T-helper 17 cell (primary cell): ENCODE measurements around the gene ASB13. TPM values are rescaled to one million over a fixed set of nuclear protein-coding genes. Genes with fewer than 3 reads are reported as not detected.

Experiments
- ATAC-seq: fragments of 150-1000 bp; cut with Tn5 transposase; 2 replicates; pipeline ENCODE4 v1.10.0; 2021; ENCODE audit warnings: mild to moderate bottlenecking, moderate library complexity
- DNase-seq, 3 donors: peaks; one replicate each; pipeline versions ENCODE4 v3.0.0 to v3.0.0-alpha.2; 2020 to 2021
- H3K9me3 ChIP-seq: one replicate; pipeline ENCODE4 v1.7.0; 2013; ENCODE audit warnings: low read length, mild to moderate bottlenecking; ENCODE audit not compliant: control insufficient read depth, poor library complexity, severe bottlenecking
- H3K27ac Mint-ChIP-seq: one replicate; pipeline ENCODE4 v1.8.0; 2022; ENCODE audit warnings: mild to moderate bottlenecking, moderate library complexity, mixed read lengths
- H3K27me3 Mint-ChIP-seq: one replicate; pipeline ENCODE4 v1.8.0; 2022; ENCODE audit warnings: mixed read lengths
- H3K36me3 Mint-ChIP-seq: one replicate; pipeline ENCODE4 v1.8.0; 2022; ENCODE audit warnings: low read depth, mixed read lengths
- H3K4me1 Mint-ChIP-seq: one replicate; pipeline ENCODE4 v1.8.0; 2022; ENCODE audit warnings: mild to moderate bottlenecking, mixed read lengths
- H3K4me3 Mint-ChIP-seq: one replicate; pipeline ENCODE4 v1.8.0; 2022; ENCODE audit warnings: mild to moderate bottlenecking, moderate library complexity, mixed read lengths
- total RNA-seq, 4 donors: library from RNA in 2 of 4; stranded (reverse) in 2 of 4; gene quantifications; one replicate each; pipeline ENCODE4 v1.2.3 and lab custom pipeline; 2022 to 2026

ASB13 gene
- total RNA-seq, 2 donors from 2014 or later = 6.0 to 11.6 TPM

DNA sequence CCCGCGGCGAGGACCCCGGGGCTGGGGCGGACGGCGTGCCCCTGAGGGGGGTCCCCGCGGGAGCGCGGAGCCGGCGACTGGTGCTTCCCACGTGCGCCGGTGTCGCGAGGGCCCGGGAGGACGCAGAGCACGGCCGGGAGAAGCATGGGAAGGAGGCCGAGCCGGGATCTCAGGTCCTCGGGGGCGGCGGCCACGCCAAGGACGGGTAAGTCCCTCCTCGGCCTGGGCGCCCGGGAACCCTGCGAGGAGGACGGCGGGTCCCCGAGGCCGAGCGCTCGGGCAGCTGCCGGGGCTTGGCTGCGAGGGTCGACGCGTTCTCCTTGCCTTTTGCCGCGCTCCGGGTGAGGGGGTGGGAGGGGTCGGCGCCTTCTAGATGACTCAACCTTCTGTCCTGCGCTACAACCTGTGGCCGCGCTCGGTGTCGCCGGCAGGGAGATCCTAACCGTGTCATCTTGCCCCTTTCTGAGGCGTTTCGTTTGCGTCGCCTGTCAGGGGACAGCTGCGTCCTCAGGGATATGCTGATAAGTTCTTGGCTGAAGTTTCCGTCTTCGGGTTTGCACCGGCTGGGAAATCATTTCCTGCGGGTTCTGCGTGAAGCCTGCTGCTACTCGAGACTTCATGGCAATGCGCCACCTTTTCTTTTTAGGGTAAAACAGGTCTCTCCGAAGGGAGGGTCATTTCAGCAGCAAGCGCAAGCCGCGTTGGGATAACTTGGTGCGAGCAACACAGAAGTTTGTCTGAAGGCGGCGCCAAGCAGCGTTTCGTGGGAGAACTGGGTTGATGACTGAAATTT lies 18.8 kb upstream of the ASB13 start:
- ATAC-seq (peak; percentile 71), DNase-seq (peak; percentile 35 to 65 (median 58))
- H3K9me3 ChIP-seq = no peaks in the 10 kb centered on the region
- H3K4me3 Mint-ChIP-seq = peak overlapping the region; percentile 97
- peaks cover 2% of the 10 kb centered on the region for H3K36me3 Mint-ChIP-seq
- H3K27me3 Mint-ChIP-seq = no peaks in the 10 kb centered on the region
- H3K27ac Mint-ChIP-seq = peak overlapping the region; percentile 96
- H3K4me1 Mint-ChIP-seq = peaks cover 32% of the 10 kb centered on the region

DNA sequence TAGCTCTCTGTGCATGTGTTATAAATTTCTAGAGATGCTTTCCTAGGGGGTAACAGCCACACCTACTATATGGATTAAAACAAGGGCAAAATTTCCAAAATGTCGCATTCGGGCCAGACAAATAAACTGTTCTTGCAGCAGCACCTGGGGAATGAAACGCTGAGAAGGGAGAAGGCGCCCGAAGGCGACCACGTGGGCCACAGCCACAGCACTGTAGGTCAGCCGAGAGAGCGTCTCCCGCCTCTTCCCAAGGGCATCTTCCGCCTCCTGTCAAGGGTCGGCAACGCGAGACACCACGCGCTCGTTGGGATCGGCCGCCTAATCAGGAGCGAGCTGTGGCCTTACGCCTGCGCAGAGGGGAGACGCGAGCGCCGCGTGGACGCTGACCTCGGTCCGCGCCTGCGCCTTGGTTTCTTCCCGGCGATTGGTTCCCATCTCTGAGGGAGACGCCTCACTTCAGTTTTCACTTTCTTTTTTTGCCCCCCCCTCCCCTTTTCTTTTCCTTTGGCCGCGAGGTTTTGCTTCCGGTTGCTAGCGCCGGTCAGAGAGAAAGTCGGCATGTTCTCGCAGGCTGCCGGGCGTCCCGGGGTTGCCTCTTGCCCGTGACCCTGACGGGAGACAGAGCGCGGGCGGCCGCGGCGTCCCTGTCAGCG lies 18.0 kb upstream of the ASB13 start, which contains the start of gene TASOR2:
Gene TASOR2, plus strand, starts transcription at position 521 of the 653 bp plus-strand sequence. CDS start 35,805 bp downstream, outside the sequence.
- Mint-ChIP-seq H3K36me3 (peaks cover 2% of the 10 kb centered on the region), H3K4me3 (peak within 1 kb of the TSS; percentile 97), H3K27me3 (peaks cover 4% of the 10 kb centered on the region), H3K27ac (peak within 1 kb of the TSS; percentile 96), H3K4me1 (peaks cover 30% of the 10 kb centered on the region)
- peak; percentile 85 for ATAC-seq
- H3K9me3 ChIP-seq = no peaks in the 10 kb centered on the region
- DNase-seq = peak; percentile 93 to 96 (median 95)

DNA sequence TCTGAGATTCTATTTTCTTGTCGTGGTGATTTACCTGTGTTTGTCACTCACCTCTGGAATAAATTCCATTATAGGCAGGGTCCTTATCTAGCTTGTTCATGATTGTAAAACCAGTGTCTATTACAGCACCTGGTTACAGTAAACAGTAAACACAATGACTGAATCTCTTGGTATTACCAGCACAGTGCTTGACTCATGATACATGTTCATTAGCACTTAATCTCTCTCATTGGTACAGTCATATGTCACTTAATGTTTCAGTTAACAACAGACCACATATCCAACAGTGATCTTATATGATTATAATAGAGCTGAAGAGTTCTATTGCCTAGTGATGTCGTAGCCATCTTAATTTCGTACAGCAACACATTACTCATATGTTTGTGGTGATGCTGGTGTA lies 16.7 kb upstream of the ASB13 start:
- no peaks in the 10 kb centered on the region for H3K9me3 ChIP-seq
- ATAC-seq (no peak), DNase-seq (no peak)
- H3K4me1 Mint-ChIP-seq = peaks cover 22% of the 10 kb centered on the region
- peaks cover 5% of the 10 kb centered on the region for H3K36me3 Mint-ChIP-seq
- peak overlapping the region; percentile 47 for H3K27ac Mint-ChIP-seq
- H3K4me3 Mint-ChIP-seq = no peak overlapping the region
- H3K27me3 Mint-ChIP-seq = peaks cover 17% of the 10 kb centered on the region

DNA sequence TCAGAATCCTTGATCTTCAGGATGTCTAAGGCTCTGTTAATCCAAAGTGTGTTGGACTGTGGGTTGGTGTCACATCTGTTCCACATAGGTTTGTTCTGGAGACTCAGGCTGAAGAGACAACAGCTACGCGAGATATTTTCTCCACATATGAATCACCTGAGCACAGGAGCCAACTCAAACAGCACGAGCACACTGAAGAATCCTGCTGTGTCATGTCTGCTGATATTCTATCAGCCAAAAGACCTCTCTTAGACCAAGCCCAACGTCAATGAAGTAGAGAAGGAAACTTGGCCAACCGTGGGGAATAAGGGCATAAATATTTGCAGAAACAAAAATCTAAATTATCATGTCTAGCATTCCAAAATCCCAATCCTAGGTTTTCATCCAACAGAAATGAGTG lies 15.5 kb upstream of the ASB13 start:
- Mint-ChIP-seq H3K27ac (no peak overlapping the region), H3K4me1 (peaks cover 22% of the 10 kb centered on the region), H3K36me3 (peaks cover 6% of the 10 kb centered on the region), H3K4me3 (no peak overlapping the region), H3K27me3 (peaks cover 28% of the 10 kb centered on the region)
- DNase-seq (no peak), ATAC-seq (no peak)
- H3K9me3 ChIP-seq = no peaks in the 10 kb centered on the region

DNA sequence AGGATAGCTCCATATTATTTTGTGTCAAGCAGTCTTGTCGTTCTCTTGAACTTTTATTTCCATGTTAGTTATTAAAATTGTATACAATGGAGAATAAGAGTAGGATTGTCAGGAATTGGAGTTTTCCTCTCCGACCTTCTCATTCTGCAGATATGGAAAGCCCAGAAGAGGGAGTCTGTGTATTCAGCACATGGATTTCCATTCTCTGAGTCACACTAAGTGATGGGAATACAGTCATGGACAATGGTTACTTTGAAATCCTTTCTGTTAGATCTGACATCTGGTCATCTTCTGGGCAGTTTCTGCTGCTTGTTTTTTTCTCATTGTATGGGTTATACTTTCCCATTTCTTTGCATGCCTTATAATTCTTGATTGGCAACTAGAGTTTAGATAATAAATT lies 13.2 kb upstream of the ASB13 start:
- Mint-ChIP-seq H3K27me3 (peaks cover 34% of the 10 kb centered on the region), H3K36me3 (peaks cover 6% of the 10 kb centered on the region), H3K27ac (no peak overlapping the region)

DNA sequence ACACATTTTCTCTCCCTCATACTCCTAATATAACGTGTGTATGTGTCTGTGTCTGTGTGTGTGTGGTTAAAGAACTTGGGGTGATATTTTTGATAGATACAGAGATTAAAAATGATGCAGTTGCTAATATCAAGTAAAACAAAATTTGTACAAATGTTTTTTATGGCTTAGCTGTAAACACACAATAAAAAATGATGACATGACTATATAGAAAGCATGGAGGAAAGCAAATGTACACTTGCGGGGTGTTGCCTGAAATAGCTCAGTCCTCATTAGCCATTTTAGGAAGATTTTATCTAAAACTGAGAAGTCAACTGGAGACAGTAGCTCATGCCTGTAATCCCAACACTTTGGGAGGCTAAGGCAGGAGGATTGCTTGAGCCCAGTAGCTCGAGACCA lies 12.6 kb upstream of the ASB13 start:
- Mint-ChIP-seq H3K4me1 (peaks cover 6% of the 10 kb centered on the region), H3K27me3 (peaks cover 34% of the 10 kb centered on the region), H3K36me3 (peaks cover 6% of the 10 kb centered on the region), H3K27ac (no peak overlapping the region), H3K4me3 (no peak overlapping the region)
- DNase-seq (no peak), ATAC-seq (no peak)
- no peaks in the 10 kb centered on the region for H3K9me3 ChIP-seq

More for the DNA sequence above, 13.2 kb upstream of the ASB13 start:
- Mint-ChIP-seq H3K4me3 (no peak overlapping the region), H3K4me1 (peaks cover 10% of the 10 kb centered on the region)
- no peak for DNase-seq
- H3K9me3 ChIP-seq = no peaks in the 10 kb centered on the region
- no peak for ATAC-seq

DNA sequence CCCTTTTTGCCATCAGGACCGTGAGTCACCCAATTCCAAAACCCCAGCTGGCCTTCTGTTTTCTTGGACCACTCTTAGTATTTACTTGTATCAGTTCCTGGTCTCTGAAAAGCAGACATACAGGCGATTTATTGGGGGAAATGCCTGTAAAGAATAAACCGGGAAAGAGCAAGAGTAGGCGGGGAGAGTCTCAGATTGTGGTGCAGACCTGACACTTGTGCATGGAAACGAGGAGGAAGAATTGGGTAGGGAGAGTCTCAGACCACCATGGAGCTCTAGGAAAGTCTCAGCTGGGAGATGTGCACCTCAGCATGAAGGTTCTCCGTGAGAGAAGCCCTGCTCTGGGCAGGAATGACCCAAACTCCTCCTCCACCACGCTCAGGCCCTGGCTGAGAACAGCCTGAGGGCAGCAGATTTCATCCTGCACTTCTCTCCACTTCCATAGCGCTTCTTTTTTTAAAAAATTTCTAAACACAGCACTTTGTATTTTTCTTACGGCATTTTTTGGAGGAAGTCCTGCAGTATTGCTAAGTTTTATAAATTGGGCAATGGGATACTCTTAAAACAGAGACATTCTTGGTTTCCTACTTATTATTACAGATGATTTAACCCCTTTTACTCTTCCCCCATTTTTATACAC lies 12.1 kb upstream of the ASB13 start:
- no peak for DNase-seq
- H3K9me3 ChIP-seq = no peaks in the 10 kb centered on the region
- Mint-ChIP-seq H3K4me3 (no peak overlapping the region), H3K27ac (no peak overlapping the region), H3K36me3 (peaks cover 6% of the 10 kb centered on the region), H3K27me3 (peaks cover 34% of the 10 kb centered on the region), H3K4me1 (peaks cover 3% of the 10 kb centered on the region)
- ATAC-seq = no peak

DNA sequence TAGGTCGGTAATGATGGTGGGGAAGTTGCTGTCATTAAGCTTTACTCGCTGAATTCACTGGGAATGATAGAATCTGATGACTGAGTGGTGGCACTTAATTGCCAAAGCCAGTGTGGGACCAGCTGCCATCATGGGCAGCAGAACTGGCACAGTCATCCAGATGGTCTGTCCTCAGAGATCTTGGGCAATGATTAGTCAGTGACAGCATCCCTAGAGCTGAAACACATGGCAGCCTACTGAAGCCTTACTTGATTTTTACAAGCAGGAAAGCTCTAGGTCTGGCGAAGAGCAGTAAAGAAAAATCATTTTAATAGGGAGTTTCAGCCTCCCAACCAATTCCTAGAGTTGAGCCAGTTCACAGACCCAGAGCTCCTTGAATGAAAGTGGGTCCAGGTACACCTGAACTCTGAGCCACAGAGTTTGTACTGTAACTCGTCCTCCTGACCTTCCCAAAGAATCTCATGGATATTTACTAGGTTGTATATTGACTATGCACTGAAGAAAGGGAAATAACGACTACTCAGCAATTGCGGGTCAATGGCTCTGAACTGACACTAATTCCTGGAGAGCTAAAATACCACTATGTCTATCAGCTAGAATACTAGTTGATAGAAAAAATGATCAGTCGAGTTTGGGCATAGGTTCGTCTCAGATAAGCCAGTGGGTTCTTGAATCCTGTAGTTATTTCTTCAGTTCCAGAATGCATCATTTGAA lies 4.4 kb upstream of the ASB13 start:
- Mint-ChIP-seq H3K27ac (no peak overlapping the region), H3K4me3 (no peak overlapping the region), H3K4me1 (peaks cover 8% of the 10 kb centered on the region), H3K27me3 (no peaks in the 10 kb centered on the region), H3K36me3 (no peaks in the 10 kb centered on the region)
- no peaks in the 10 kb centered on the region for H3K9me3 ChIP-seq
- ATAC-seq (no peak), DNase-seq (no peak)

DNA sequence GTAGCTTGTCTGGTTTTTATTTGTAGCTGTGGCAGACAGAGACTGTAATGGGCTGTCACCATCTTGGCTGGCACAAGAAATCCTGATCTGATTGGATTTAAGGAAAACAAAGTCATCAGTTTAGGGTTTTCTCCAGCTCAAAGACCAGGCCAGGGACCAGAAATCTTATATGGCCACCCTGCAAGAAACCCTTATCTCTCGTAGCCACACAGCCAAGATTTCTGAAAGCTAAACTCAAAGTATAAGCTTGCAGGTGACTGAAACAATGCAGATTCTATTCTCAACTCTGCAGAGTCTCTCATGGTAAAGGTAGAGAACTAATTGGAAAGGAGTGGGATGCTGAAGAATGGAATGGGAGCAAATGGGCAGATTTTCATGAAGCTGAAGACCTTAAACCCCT lies 3.2 kb upstream of the ASB13 start:
- ATAC-seq (no peak), DNase-seq (no peak)
- Mint-ChIP-seq H3K4me3 (no peak overlapping the region), H3K27ac (no peak overlapping the region), H3K36me3 (no peaks in the 10 kb centered on the region), H3K27me3 (no peaks in the 10 kb centered on the region), H3K4me1 (peaks cover 11% of the 10 kb centered on the region)
- H3K9me3 ChIP-seq = no peaks in the 10 kb centered on the region

DNA sequence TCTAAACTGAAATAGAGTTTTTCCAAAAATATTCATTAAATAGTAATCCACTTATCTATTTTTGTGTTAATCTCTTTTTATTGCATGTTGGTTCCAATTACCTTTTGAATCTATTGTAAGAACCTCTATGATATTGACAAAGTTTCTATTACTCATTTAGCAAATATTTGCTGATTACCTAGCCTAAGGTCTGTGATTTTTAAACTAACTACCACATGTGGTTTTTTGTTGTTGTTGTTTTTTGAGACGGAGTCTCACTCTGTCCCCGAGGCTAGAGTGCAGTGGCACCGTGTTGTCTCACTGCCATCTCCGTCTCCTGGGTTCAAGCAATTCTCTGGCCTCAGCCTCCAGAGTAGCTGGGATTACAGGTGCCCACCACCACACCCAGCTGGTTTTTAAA lies 2.0 kb upstream of the ASB13 start:
- H3K36me3 Mint-ChIP-seq = no peaks in the 10 kb centered on the region
- no peaks in the 10 kb centered on the region for H3K9me3 ChIP-seq
- no peak for ATAC-seq
- no peaks in the 10 kb centered on the region for H3K27me3 Mint-ChIP-seq
- H3K4me1 Mint-ChIP-seq = peaks cover 19% of the 10 kb centered on the region
- no peak overlapping the region for H3K4me3 Mint-ChIP-seq
- no peak overlapping the region for H3K27ac Mint-ChIP-seq
- DNase-seq = no peak

DNA sequence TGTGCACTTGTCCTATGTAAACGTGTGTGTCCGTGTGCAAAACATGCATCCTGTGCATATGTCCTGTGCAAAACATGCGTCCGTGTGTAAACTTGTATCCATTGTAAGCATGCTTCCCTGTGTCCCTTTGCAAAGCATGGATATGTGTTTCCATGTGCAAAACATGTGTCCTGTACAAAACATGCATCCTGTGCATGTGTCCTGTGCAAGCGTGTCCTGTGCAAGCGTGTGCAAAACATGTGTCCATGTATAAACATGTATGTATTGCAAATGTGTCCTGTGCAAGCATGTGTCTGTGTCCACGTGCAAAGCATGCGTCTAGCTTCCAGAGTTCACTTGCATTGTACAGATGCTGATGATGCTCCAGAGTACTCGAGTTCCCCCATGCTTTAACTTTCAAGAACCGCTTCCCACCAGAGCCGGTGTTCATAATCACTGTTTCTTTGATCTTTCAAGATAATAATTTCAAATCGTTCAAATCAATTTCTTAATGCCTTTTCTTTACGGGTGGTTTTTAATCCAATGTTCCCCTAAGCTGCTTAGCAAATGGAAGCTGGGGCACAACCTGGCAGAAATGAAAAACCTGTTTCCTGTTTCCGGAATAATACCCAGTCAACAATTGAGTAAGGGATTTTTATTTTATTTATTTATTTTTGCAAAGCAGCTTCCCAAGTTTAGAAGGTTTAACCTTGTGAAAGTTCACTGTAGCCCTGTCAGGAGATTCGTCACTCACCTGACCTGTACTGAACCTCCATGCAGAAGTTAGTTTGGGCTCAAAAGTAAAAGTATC lies 641 bp upstream of the ASB13 start:
- ATAC-seq (peak; percentile 11), DNase-seq (no peak)
- Mint-ChIP-seq H3K4me1 (peaks cover 21% of the 10 kb centered on the region), H3K36me3 (no peaks in the 10 kb centered on the region), H3K4me3 (peak overlapping the region; percentile 94), H3K27ac (no peak overlapping the region), H3K27me3 (no peaks in the 10 kb centered on the region)
- no peaks in the 10 kb centered on the region for H3K9me3 ChIP-seq

DNA sequence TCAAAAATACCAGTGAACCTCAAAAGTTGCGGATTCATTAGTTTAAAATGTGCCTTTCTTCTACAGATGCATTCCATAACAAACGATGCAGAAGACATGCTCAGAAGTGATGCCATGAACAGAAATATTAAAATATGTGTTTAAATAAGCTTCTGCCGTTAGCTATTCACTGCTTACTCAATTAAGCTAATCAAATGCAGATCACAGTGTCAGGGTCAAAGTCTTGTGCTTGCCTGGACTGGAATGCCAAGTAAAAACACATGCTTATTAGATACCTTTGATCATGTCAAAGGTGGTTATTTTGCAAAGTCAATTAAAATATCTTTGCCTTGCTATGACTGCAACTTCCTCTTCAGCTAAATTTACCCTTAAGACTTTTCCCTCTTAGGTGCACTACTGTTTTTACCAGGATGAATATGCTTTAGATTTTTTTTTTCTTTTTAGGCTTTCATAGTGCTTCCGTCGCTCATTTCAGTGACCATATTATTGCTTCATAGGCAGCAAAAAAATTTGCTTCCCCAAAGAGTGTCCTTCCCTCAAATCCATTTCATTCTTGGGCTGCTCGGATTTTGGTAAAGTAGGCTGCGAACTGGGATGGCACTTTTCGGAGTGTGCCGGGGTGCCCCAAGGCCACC lies 905 bp downstream of the ASB13 start:
- no peaks in the 10 kb centered on the region for H3K36me3 Mint-ChIP-seq
- no peaks in the 10 kb centered on the region for H3K27me3 Mint-ChIP-seq
- ATAC-seq (peak; percentile 4), DNase-seq (no peak)
- H3K4me1 Mint-ChIP-seq = peaks cover 27% of the 10 kb centered on the region
- peak overlapping the region; percentile 94 for H3K4me3 Mint-ChIP-seq
- H3K27ac Mint-ChIP-seq = no peak overlapping the region
- no peaks in the 10 kb centered on the region for H3K9me3 ChIP-seq
